ENCODE results near the gene TMEM150B.

The TMEM150B gene

GRCh38 chr19:55270172-55270942 is 54.8 kb downstream of the TMEM150B start:
- H3K4ac ChIP-seq (ENCODE audit: low read length) = no peak overlapping the region
- 100% methylated on average over 1 to 4 of the region's 25 CpGs for WGBS, 2 donors (ENCODE audit: extremely low coverage in 2 of 2, insufficient read length in 2 of 2, insufficient replicate concordance in 1 of 2)

GRCh38 chr19:55269299-55269698 is 55.8 kb downstream of the TMEM150B start:
- Histone ChIP-seq H3K27me3 (ENCODE audit: control insufficient read depth in 3 of 3, insufficient read depth in 3 of 3, low read depth in 1 of 3, low read length in 3 of 3) (no peaks in the 10 kb centered on the region), H3K4ac (ENCODE audit: low read length) (no peak overlapping the region), H3K27ac (replicated peaks; ENCODE audit: low read length) (no peak overlapping the region), H3K9ac (ENCODE audit: low read depth, low read length, poor library complexity) (no peak overlapping the region), H3K79me1 (ENCODE audit: low read depth, low read length) (no peaks in the 10 kb centered on the region), H3K9me3 (replicated peaks in 1 of 2; ENCODE audit: control insufficient read depth in 2 of 2, insufficient read depth in 1 of 2, low read depth in 1 of 2, low read length in 2 of 2) (peaks cover 3% of the 10 kb centered on the region in 2 donors), H3K4me1 (ENCODE audit: control insufficient read depth in 2 of 2, insufficient read depth in 1 of 2, low read depth in 1 of 2, low read length in 2 of 2) (no peaks in the 10 kb centered on the region), H3K18ac (ENCODE audit: low read length) (no peak overlapping the region), H2BK15ac (ENCODE audit: low read length) (no peak overlapping the region), H3K4me3 (ENCODE audit: low read length in 2 of 2) (no peak overlapping the region), H2BK5ac (ENCODE audit: low read length) (no peak overlapping the region), H3K4me2 (ENCODE audit: insufficient read depth, low read length, poor library complexity, severe bottlenecking) (no peak overlapping the region), H3K36me3 (replicated peaks in 1 of 2; ENCODE audit: control insufficient read depth in 2 of 2, insufficient read depth in 2 of 2, low read length in 2 of 2) (peaks cover 14 to 24% of the 10 kb centered on the region in 2 donors), H4K8ac (ENCODE audit: low read depth, low read length) (no peak overlapping the region), H3K14ac (ENCODE audit: low read length) (no peak overlapping the region), H2AFZ (ENCODE audit: low read length) (no peak overlapping the region), H2AK5ac (ENCODE audit: low read depth, low read length) (no peak overlapping the region), H4K91ac (ENCODE audit: low read depth, low read length, poor library complexity) (no peak overlapping the region), H2BK12ac (ENCODE audit: low read length) (no peak overlapping the region), H2BK120ac (ENCODE audit: low read depth, low read length) (no peak overlapping the region), H3K23ac (ENCODE audit: low read depth, low read length, poor library complexity) (no peak overlapping the region)
- DNase-seq (ENCODE audit: low spot score) = no peak
- WGBS, 2 donors (ENCODE audit: extremely low coverage in 2 of 2, insufficient read length in 2 of 2, insufficient replicate concordance in 1 of 2) = no CpG with 5 or more reads among the region's 8 CpGs

More at GRCh38 chr19:55270172-55270942, 54.8 kb downstream of the TMEM150B start:
- H2BK12ac ChIP-seq (ENCODE audit: low read length) = no peak overlapping the region
- no peak overlapping the region for H3K4me2 ChIP-seq (ENCODE audit: insufficient read depth, low read length, poor library complexity, severe bottlenecking)
- H3K14ac ChIP-seq (ENCODE audit: low read length) = no peak overlapping the region
- H3K23ac ChIP-seq (ENCODE audit: low read depth, low read length, poor library complexity) = peak overlapping the region; percentile 26
- no peak overlapping the region for H2BK5ac ChIP-seq (ENCODE audit: low read length)
- H3K4me1 ChIP-seq (ENCODE audit: control insufficient read depth in 2 of 2, insufficient read depth in 1 of 2, low read depth in 1 of 2, low read length in 2 of 2) = no peaks in the 10 kb centered on the region
- H4K91ac ChIP-seq (ENCODE audit: low read depth, low read length, poor library complexity) = no peak overlapping the region
- peaks cover 3% of the 10 kb centered on the region in 2 donors for H3K9me3 ChIP-seq (replicated peaks in 1 of 2; ENCODE audit: control insufficient read depth in 2 of 2, insufficient read depth in 1 of 2, low read depth in 1 of 2, low read length in 2 of 2)
- H3K4me3 ChIP-seq (ENCODE audit: low read length in 2 of 2) = peak overlapping the region in 1 of 2 donors; percentile 18
- peaks cover 14 to 30% of the 10 kb centered on the region in 2 donors for H3K36me3 ChIP-seq (replicated peaks in 1 of 2; ENCODE audit: control insufficient read depth in 2 of 2, insufficient read depth in 2 of 2, low read length in 2 of 2)
- H2AK5ac ChIP-seq (ENCODE audit: low read depth, low read length) = no peak overlapping the region
- H2AFZ ChIP-seq (ENCODE audit: low read length) = no peak overlapping the region
- H2BK15ac ChIP-seq (ENCODE audit: low read length) = no peak overlapping the region
- H4K8ac ChIP-seq (ENCODE audit: low read depth, low read length) = no peak overlapping the region
- peak overlapping the region; percentile 3 for H3K9ac ChIP-seq (ENCODE audit: low read depth, low read length, poor library complexity)
- H3K79me1 ChIP-seq (ENCODE audit: low read depth, low read length) = no peaks in the 10 kb centered on the region
- no peak overlapping the region for H3K27ac ChIP-seq (replicated peaks; ENCODE audit: low read length)
- DNase-seq (ENCODE audit: low spot score) = no peak
- no peaks in the 10 kb centered on the region for H3K27me3 ChIP-seq (ENCODE audit: control insufficient read depth in 3 of 3, insufficient read depth in 3 of 3, low read depth in 1 of 3, low read length in 3 of 3)
- H3K18ac ChIP-seq (ENCODE audit: low read length) = no peak overlapping the region
- no peak overlapping the region for H2BK120ac ChIP-seq (ENCODE audit: low read depth, low read length)

- no peak for DNase-seq (ENCODE audit: low spot score)
- Histone ChIP-seq H3K18ac (ENCODE audit: low read length) (no peak overlapping the region), H4K8ac (ENCODE audit: low read depth, low read length) (no peak overlapping the region), H3K4me3 (ENCODE audit: low read length in 2 of 2) (no peak overlapping the region), H3K27me3 (ENCODE audit: control insufficient read depth in 3 of 3, insufficient read depth in 3 of 3, low read depth in 1 of 3, low read length in 3 of 3) (no peaks in the 10 kb centered on the region), H2BK12ac (ENCODE audit: low read length) (no peak overlapping the region), H3K4me2 (ENCODE audit: insufficient read depth, low read length, poor library complexity, severe bottlenecking) (no peak overlapping the region), H3K27ac (replicated peaks; ENCODE audit: low read length) (no peak overlapping the region), H3K36me3 (replicated peaks in 1 of 2; ENCODE audit: control insufficient read depth in 2 of 2, insufficient read depth in 2 of 2, low read length in 2 of 2) (peaks cover 8% of the 10 kb centered on the region in 2 donors), H2BK5ac (ENCODE audit: low read length) (no peak overlapping the region), H2AFZ (ENCODE audit: low read length) (no peak overlapping the region), H3K14ac (ENCODE audit: low read length) (no peak overlapping the region), H3K9me3 (replicated peaks in 1 of 2; ENCODE audit: control insufficient read depth in 2 of 2, insufficient read depth in 1 of 2, low read depth in 1 of 2, low read length in 2 of 2) (peaks cover 3% of the 10 kb centered on the region in 2 donors), H3K4me1 (ENCODE audit: control insufficient read depth in 2 of 2, insufficient read depth in 1 of 2, low read depth in 1 of 2, low read length in 2 of 2) (no peaks in the 10 kb centered on the region), H4K91ac (ENCODE audit: low read depth, low read length, poor library complexity) (no peak overlapping the region), H2BK15ac (ENCODE audit: low read length) (no peak overlapping the region), H2BK120ac (ENCODE audit: low read depth, low read length) (no peak overlapping the region), H3K4ac (ENCODE audit: low read length) (no peak overlapping the region), H3K79me1 (ENCODE audit: low read depth, low read length) (peaks cover 2% of the 10 kb centered on the region), H3K23ac (ENCODE audit: low read depth, low read length, poor library complexity) (no peak overlapping the region), H3K9ac (ENCODE audit: low read depth, low read length, poor library complexity) (no peak overlapping the region), H2AK5ac (ENCODE audit: low read depth, low read length) (no peak overlapping the region)
- no CpG with 5 or more reads among the region's 4 CpGs for WGBS, 2 donors (ENCODE audit: extremely low coverage in 2 of 2, insufficient read length in 2 of 2, insufficient replicate concordance in 1 of 2)
Measured at GRCh38 chr19:55266840-55267239, 58.3 kb downstream of the TMEM150B start.

- Histone ChIP-seq H3K18ac (ENCODE audit: low read length) (no peak overlapping the region), H3K36me3 (replicated peaks in 1 of 2; ENCODE audit: control insufficient read depth in 2 of 2, insufficient read depth in 2 of 2, low read length in 2 of 2) (peaks cover 7 to 8% of the 10 kb centered on the region in 2 donors), H2BK12ac (ENCODE audit: low read length) (no peak overlapping the region), H3K4me2 (ENCODE audit: insufficient read depth, low read length, poor library complexity, severe bottlenecking) (no peak overlapping the region), H3K23ac (ENCODE audit: low read depth, low read length, poor library complexity) (peak overlapping the region; percentile 35), H3K9ac (ENCODE audit: low read depth, low read length, poor library complexity) (no peak overlapping the region), H3K14ac (ENCODE audit: low read length) (no peak overlapping the region), H4K8ac (ENCODE audit: low read depth, low read length) (no peak overlapping the region), H2BK5ac (ENCODE audit: low read length) (no peak overlapping the region), H3K79me1 (ENCODE audit: low read depth, low read length) (peaks cover 2% of the 10 kb centered on the region), H3K4ac (ENCODE audit: low read length) (no peak overlapping the region), H4K91ac (ENCODE audit: low read depth, low read length, poor library complexity) (no peak overlapping the region), H3K9me3 (replicated peaks in 1 of 2; ENCODE audit: control insufficient read depth in 2 of 2, insufficient read depth in 1 of 2, low read depth in 1 of 2, low read length in 2 of 2) (peaks cover 3% of the 10 kb centered on the region in 2 donors), H2BK15ac (ENCODE audit: low read length) (no peak overlapping the region), H2BK120ac (ENCODE audit: low read depth, low read length) (no peak overlapping the region), H2AFZ (ENCODE audit: low read length) (no peak overlapping the region), H3K27ac (replicated peaks; ENCODE audit: low read length) (no peak overlapping the region), H2AK5ac (ENCODE audit: low read depth, low read length) (no peak overlapping the region), H3K4me3 (ENCODE audit: low read length in 2 of 2) (peak overlapping the region in 1 of 2 donors; percentile 49), H3K27me3 (ENCODE audit: control insufficient read depth in 3 of 3, insufficient read depth in 3 of 3, low read depth in 1 of 3, low read length in 3 of 3) (no peaks in the 10 kb centered on the region), H3K4me1 (ENCODE audit: control insufficient read depth in 2 of 2, insufficient read depth in 1 of 2, low read depth in 1 of 2, low read length in 2 of 2) (no peaks in the 10 kb centered on the region)
- WGBS, 2 donors (ENCODE audit: extremely low coverage in 2 of 2, insufficient read length in 2 of 2, insufficient replicate concordance in 1 of 2) = 100% methylated on average over 3 of the region's 3 CpGs; no CpG with 5 or more reads in 1 of the 2 donors
- DNase-seq (ENCODE audit: low spot score) = no peak
Measured at GRCh38 chr19:55266404-55266803, 58.7 kb downstream of the TMEM150B start.
